ENCODE data around the gene MYEF2.
A peak's percentile ranks its signal among the peaks of the same experiment; 100 is the strongest.

MYEF2 gene

GRCh38 chr15:48120745-48121144 lies 57.4 kb downstream of the MYEF2 start, which contains the start of gene SLC24A5:
Gene SLC24A5, plus strand, starts transcription at chr15:48120990. Its CDS starts 55 bp downstream, at chr15:48121045.
- FAIRE-seq = no peak
- DNase-seq (ENCODE audit: insufficient read length, low spot score) = no peak
- TF ChIP-seq POLR2A (IDR thresholded peaks at IDR 0.05; ENCODE audit: low read depth, low read length) = no peak

- DNase-seq (ENCODE audit: insufficient read length, low spot score) (no peak), FAIRE-seq (no peak)
- no peak for TF ChIP-seq POLR2A (IDR thresholded peaks at IDR 0.05; ENCODE audit: low read depth, low read length)
These were observed 58.8 kb downstream of the MYEF2 start for GRCh38 chr15:48119277-48119676.

GRCh38 chr15:48112242-48112641 lies 65.9 kb downstream of the MYEF2 start:
- FAIRE-seq = no peak
- no peak for TF ChIP-seq POLR2A (IDR thresholded peaks at IDR 0.05; ENCODE audit: low read depth, low read length)
- no peak for DNase-seq (ENCODE audit: insufficient read length, low spot score)

- no peak for TF ChIP-seq POLR2A (IDR thresholded peaks at IDR 0.05; ENCODE audit: low read depth, low read length)
- DNase-seq (ENCODE audit: insufficient read length, low spot score) (no peak), FAIRE-seq (no peak)
These were observed 68.1 kb downstream of the MYEF2 start for GRCh38 chr15:48109856-48110531.

GRCh38 chr15:48109212-48109611 lies 68.9 kb downstream of the MYEF2 start:
- no peak for TF ChIP-seq POLR2A (IDR thresholded peaks at IDR 0.05; ENCODE audit: low read depth, low read length)
- FAIRE-seq (no peak), DNase-seq (ENCODE audit: insufficient read length, low spot score) (no peak)

GRCh38 chr15:48105936-48106335 lies 72.2 kb downstream of the MYEF2 start:
- DNase-seq (ENCODE audit: insufficient read length, low spot score) = no peak
- no peak for TF ChIP-seq POLR2A (IDR thresholded peaks at IDR 0.05; ENCODE audit: low read depth, low read length)
- FAIRE-seq = no peak

GRCh38 chr15:48103647-48104046 lies 74.4 kb downstream of the MYEF2 start:
- DNase-seq (ENCODE audit: insufficient read length, low spot score) = no peak
- TF ChIP-seq POLR2A (IDR thresholded peaks at IDR 0.05; ENCODE audit: low read depth, low read length) = no peak
- no peak for FAIRE-seq

GRCh38 chr15:48102167-48102566 lies 75.9 kb downstream of the MYEF2 start:
- FAIRE-seq (no peak), DNase-seq (ENCODE audit: insufficient read length, low spot score) (no peak)
- TF ChIP-seq POLR2A (IDR thresholded peaks at IDR 0.05; ENCODE audit: low read depth, low read length) = no peak

- no peak for FAIRE-seq
- TF ChIP-seq POLR2A (IDR thresholded peaks at IDR 0.05; ENCODE audit: low read depth, low read length) = no peak
These were observed 76.6 kb downstream of the MYEF2 start for GRCh38 chr15:48101376-48101961.

GRCh38 chr15:48097264-48097663 lies 80.8 kb downstream of the MYEF2 start:
- no peak for TF ChIP-seq POLR2A (IDR thresholded peaks at IDR 0.05; ENCODE audit: low read depth, low read length)
- DNase-seq (ENCODE audit: insufficient read length, low spot score) (no peak), FAIRE-seq (no peak)

More at GRCh38 chr15:48101376-48101961, 76.6 kb downstream of the MYEF2 start:
- DNase-seq (ENCODE audit: insufficient read length, low spot score) = no peak

GRCh38 chr15:48096813-48097212 lies 81.3 kb downstream of the MYEF2 start:
- DNase-seq (ENCODE audit: insufficient read length, low spot score) (peak; percentile 18), FAIRE-seq (no peak)
- no peak for TF ChIP-seq POLR2A (IDR thresholded peaks at IDR 0.05; ENCODE audit: low read depth, low read length)

GRCh38 chr15:48096355-48096786 lies 81.7 kb downstream of the MYEF2 start:
- DNase-seq (ENCODE audit: insufficient read length, low spot score) (no peak), FAIRE-seq (no peak)
- TF ChIP-seq POLR2A (IDR thresholded peaks at IDR 0.05; ENCODE audit: low read depth, low read length) = no peak

GRCh38 chr15:48091522-48091921 lies 86.6 kb downstream of the MYEF2 start:
- TF ChIP-seq POLR2A (IDR thresholded peaks at IDR 0.05; ENCODE audit: low read depth, low read length) = no peak
- no peak for DNase-seq (ENCODE audit: insufficient read length, low spot score)
- no peak for FAIRE-seq

- TF ChIP-seq POLR2A (IDR thresholded peaks at IDR 0.05; ENCODE audit: low read depth, low read length) = no peak
- DNase-seq (ENCODE audit: insufficient read length, low spot score) (no peak), FAIRE-seq (no peak)
These were observed 87.4 kb downstream of the MYEF2 start for GRCh38 chr15:48090666-48091065.

GRCh38 chr15:48090115-48090514 lies 88.0 kb downstream of the MYEF2 start:
- DNase-seq (ENCODE audit: insufficient read length, low spot score) (no peak), FAIRE-seq (no peak)
- TF ChIP-seq POLR2A (IDR thresholded peaks at IDR 0.05; ENCODE audit: low read depth, low read length) = no peak

Data from H54 (cell line).